ENCODE measurements around the gene DAAM2. TPM values are rescaled to one million over a fixed set of nuclear protein-coding genes. Genes with fewer than 3 reads are reported as not detected.

Gene DAAM2
- total RNA-seq, 1 experiment from 2014 or later = not detected

DNA sequence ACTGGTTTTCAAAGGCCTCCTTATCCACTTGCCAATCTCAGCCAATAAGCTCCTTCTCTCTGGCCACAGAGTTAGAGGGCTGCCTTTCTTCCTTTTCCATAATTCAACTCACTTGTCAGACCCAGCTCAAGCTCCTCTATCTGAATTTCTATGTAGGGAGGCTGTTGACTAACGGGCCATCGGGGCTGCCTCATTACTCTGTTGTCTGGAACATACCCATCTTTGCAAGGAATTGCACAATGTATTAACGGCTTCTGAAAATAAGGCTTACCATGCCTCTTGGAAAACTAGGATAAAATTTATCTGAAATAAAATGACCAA is 38.5 kb upstream of the DAAM2 start:
- intact Hi-C loops (cut with micrococcal nuclease; ENCODE audit: unreplicated experiment) = no loop called here
- no peaks in the 10 kb centered on the region for H3K27me3 Mint-ChIP-seq (ENCODE audit: insufficient read depth, unreplicated experiment)
- H3K4me1 ChIP-seq = no peaks in the 10 kb centered on the region
- H3K27me3 ChIP-seq (replicated peaks; ENCODE audit: control insufficient read depth, insufficient read depth, low read length) = no peaks in the 10 kb centered on the region
- no peak for DNase-seq
- no TSS peak for BruUV-seq (replicated peaks)
- TF ChIP-seq, protein P1, sequence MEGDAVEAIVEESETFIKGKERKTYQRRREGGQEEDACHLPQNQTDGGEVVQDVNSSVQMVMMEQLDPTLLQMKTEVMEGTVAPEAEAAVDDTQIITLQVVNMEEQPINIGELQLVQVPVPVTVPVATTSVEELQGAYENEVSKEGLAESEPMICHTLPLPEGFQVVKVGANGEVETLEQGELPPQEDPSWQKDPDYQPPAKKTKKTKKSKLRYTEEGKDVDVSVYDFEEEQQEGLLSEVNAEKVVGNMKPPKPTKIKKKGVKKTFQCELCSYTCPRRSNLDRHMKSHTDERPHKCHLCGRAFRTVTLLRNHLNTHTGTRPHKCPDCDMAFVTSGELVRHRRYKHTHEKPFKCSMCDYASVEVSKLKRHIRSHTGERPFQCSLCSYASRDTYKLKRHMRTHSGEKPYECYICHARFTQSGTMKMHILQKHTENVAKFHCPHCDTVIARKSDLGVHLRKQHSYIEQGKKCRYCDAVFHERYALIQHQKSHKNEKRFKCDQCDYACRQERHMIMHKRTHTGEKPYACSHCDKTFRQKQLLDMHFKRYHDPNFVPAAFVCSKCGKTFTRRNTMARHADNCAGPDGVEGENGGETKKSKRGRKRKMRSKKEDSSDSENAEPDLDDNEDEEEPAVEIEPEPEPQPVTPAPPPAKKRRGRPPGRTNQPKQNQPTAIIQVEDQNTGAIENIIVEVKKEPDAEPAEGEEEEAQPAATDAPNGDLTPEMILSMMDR (IDR thresholded peaks at IDR 0.05; ENCODE audit: insufficient read depth in 1 of 2, low read depth in 1 of 2, low read length in 1 of 2, severe bottlenecking in 1 of 2, unreplicated experiment in 1 of 2) = no peak
- no peaks in the 10 kb centered on the region for H3K36me3 Mint-ChIP-seq (ENCODE audit: insufficient read depth, unreplicated experiment)
- no peak overlapping the region for H3K4me3 ChIP-seq (ENCODE audit: low read depth, low read length)
- ChIA-PET POLR2A (no interaction called here), CTCF (no interaction called here)
- H3K9me3 ChIP-seq = no peaks in the 10 kb centered on the region
- no peak overlapping the region for H3K4me3 Mint-ChIP-seq (ENCODE audit: unreplicated experiment)
- no peaks in the 10 kb centered on the region for H3K4me1 Mint-ChIP-seq (ENCODE audit: low read depth, unreplicated experiment)
- H3K9me3 Mint-ChIP-seq (ENCODE audit: unreplicated experiment) = no peaks in the 10 kb centered on the region
- no peak overlapping the region for H3K27ac Mint-ChIP-seq (ENCODE audit: unreplicated experiment)
- H3K36me3 ChIP-seq (ENCODE audit: control insufficient read depth, insufficient read depth, low read length) = no peaks in the 10 kb centered on the region

DNA sequence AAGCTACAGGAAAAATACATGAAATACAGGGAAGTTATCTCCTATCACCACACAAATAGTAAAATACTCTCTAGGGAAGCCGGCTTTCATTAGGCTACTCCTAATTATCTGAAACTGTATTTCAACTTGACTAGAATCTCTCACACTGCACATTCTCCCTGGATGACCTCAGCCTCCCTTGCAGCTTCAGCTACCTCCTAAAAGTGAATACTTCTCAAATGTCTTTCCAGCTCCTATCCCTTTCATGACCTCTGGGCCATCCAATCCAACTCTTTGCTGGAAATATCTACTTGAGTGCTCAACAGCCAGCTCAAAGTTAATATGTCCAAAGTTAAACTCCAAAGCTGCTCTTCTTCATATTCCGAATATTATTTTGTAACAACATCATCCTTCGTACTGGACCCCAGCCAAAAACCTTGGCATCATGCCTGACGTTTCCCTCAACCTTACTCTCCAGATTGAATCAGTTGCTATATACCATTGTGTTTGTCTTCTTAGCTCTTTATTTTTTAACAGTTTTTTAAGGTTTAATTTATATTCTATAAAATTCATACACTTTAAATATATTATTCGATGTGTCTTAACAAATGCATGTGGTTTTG is 37.6 kb upstream of the DAAM2 start:
- no peak for DNase-seq
- POLR2A ChIA-PET = no interaction called here
- Histone ChIP-seq H3K4me1 (no peaks in the 10 kb centered on the region), H3K36me3 (ENCODE audit: control insufficient read depth, insufficient read depth, low read length) (no peaks in the 10 kb centered on the region), H3K9me3 (no peaks in the 10 kb centered on the region), H3K27me3 (replicated peaks; ENCODE audit: control insufficient read depth, insufficient read depth, low read length) (no peaks in the 10 kb centered on the region), H3K4me3 (ENCODE audit: low read depth, low read length) (no peak overlapping the region)
- no peaks in the 10 kb centered on the region for H3K27me3 Mint-ChIP-seq (ENCODE audit: insufficient read depth, unreplicated experiment)
- TF ChIP-seq, protein P1 (IDR thresholded peaks at IDR 0.05; ENCODE audit: insufficient read depth in 1 of 2, low read depth in 1 of 2, low read length in 1 of 2, severe bottlenecking in 1 of 2, unreplicated experiment in 1 of 2) = no peak
- no TSS peak for BruUV-seq (replicated peaks)
- H3K4me3 Mint-ChIP-seq (ENCODE audit: unreplicated experiment) = no peak overlapping the region
- H3K27ac Mint-ChIP-seq (ENCODE audit: unreplicated experiment) = no peak overlapping the region
- no peaks in the 10 kb centered on the region for H3K9me3 Mint-ChIP-seq (ENCODE audit: unreplicated experiment)
- intact Hi-C loops (cut with micrococcal nuclease; ENCODE audit: unreplicated experiment) = no loop called here
- no peaks in the 10 kb centered on the region for H3K36me3 Mint-ChIP-seq (ENCODE audit: insufficient read depth, unreplicated experiment)
- H3K4me1 Mint-ChIP-seq (ENCODE audit: low read depth, unreplicated experiment) = no peaks in the 10 kb centered on the region
- CTCF ChIA-PET = no interaction called here

DNA sequence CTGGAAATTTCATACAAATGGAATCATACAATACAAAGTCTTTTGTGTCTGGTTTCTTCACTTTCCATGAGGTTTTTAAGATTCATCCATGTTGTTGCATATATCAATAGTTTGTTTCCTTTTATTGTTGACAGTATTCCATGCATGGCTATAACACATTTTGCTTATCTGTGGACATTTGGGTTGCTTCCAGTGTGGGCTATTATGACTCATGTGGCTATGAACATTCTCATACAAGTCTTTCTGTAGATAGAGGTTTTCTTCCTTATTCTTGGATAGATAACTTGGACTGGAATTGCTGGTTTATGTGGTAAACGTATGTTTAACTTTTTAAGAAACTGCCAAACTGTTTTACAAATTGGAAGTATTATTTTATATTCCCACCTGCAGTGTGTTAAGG is 36.9 kb upstream of the DAAM2 start:
- CTCF ChIA-PET = no interaction called here
- TF ChIP-seq, protein P1 (IDR thresholded peaks at IDR 0.05; ENCODE audit: insufficient read depth in 1 of 2, low read depth in 1 of 2, low read length in 1 of 2, severe bottlenecking in 1 of 2, unreplicated experiment in 1 of 2) = no peak

More for the DNA sequence above, 36.9 kb upstream of the DAAM2 start:
- no peak overlapping the region for H3K4me3 ChIP-seq (ENCODE audit: low read depth, low read length)
- H3K9me3 Mint-ChIP-seq (ENCODE audit: unreplicated experiment) = no peaks in the 10 kb centered on the region
- no peaks in the 10 kb centered on the region for H3K4me1 ChIP-seq
- intact Hi-C loops (cut with micrococcal nuclease; ENCODE audit: unreplicated experiment) = no loop called here
- H3K36me3 ChIP-seq (ENCODE audit: control insufficient read depth, insufficient read depth, low read length) = no peaks in the 10 kb centered on the region
- no peak overlapping the region for H3K27ac Mint-ChIP-seq (ENCODE audit: unreplicated experiment)
- no peaks in the 10 kb centered on the region for H3K4me1 Mint-ChIP-seq (ENCODE audit: low read depth, unreplicated experiment)
- H3K9me3 ChIP-seq = no peaks in the 10 kb centered on the region
- DNase-seq = no peak
- no peaks in the 10 kb centered on the region for H3K36me3 Mint-ChIP-seq (ENCODE audit: insufficient read depth, unreplicated experiment)
- POLR2A ChIA-PET = no interaction called here
- BruUV-seq (replicated peaks) = no TSS peak
- no peak overlapping the region for H3K4me3 Mint-ChIP-seq (ENCODE audit: unreplicated experiment)
- no peaks in the 10 kb centered on the region for H3K27me3 ChIP-seq (replicated peaks; ENCODE audit: control insufficient read depth, insufficient read depth, low read length)
- H3K27me3 Mint-ChIP-seq (ENCODE audit: insufficient read depth, unreplicated experiment) = no peaks in the 10 kb centered on the region

All from Caco-2 (cell line).